Caco-2 (cell line): ENCODE measurements around the gene C5orf58. TPM values are rescaled to one million over a fixed set of nuclear protein-coding genes. Genes with fewer than 3 reads are reported as not detected.

Experiments
- BruUV-seq: library from RNA; stranded (reverse); fragments of 400-500 nt; replicated peaks from 2 replicates; lab custom pipeline; 2021; lab: Mats Ljungman, UMichigan
- CTCF ChIA-PET: fragments of 300-600 bp; sonication (Branson Sonifier 250); formaldehyde crosslinking; loops from one replicate; lab custom pipeline; 2022; ENCODE audit warnings: antibody characterized with exemption; lab: Charles Lee
- POLR2A ChIA-PET: fragments of 300-600 bp; sonication (Branson Sonifier 250); formaldehyde crosslinking; loops from one replicate; lab custom pipeline; 2022; ENCODE audit warnings: antibody characterized with exemption; lab: Charles Lee
- DNase-seq, 2 experiments: peaks; one replicate each; pipeline versions ENCODE4 v3.0.0 to v3.0.0-alpha.2; 2020 to 2022
- H3K27me3 ChIP-seq: replicated peaks from 2 replicates; pipeline ENCODE4 v1.6.0; 2011; ENCODE audit warnings: low read length; ENCODE audit not compliant: control insufficient read depth, insufficient read depth
- H3K36me3 ChIP-seq: 2 replicates; pipeline ENCODE4 v1.5.1; 2011; ENCODE audit warnings: low read length; ENCODE audit not compliant: control insufficient read depth, insufficient read depth
- H3K4me1 ChIP-seq: fragments of 250-450 bp; sonication (Bioruptor Pico); 2 replicates; pipeline ENCODE4 v1.5.1; 2020; ENCODE audit warnings: mild to moderate bottlenecking
- H3K4me3 ChIP-seq: 2 replicates; pipeline ENCODE4 v1.5.1; 2011; ENCODE audit warnings: low read depth, mild to moderate bottlenecking, control low read depth, low read length
- H3K9me3 ChIP-seq: fragments of 250-450 bp; sonication (Bioruptor Pico); 2 replicates; pipeline ENCODE4 v1.5.1; 2020; ENCODE audit warnings: mild to moderate bottlenecking, moderate library complexity
- H3K27ac Mint-ChIP-seq: one replicate; pipeline ENCODE4 v1.8.0; 2022; ENCODE audit warnings: mixed read lengths; ENCODE audit not compliant: unreplicated experiment
- H3K27me3 Mint-ChIP-seq: one replicate; pipeline ENCODE4 v1.8.0; 2022; ENCODE audit warnings: mixed read lengths; ENCODE audit not compliant: insufficient read depth, unreplicated experiment
- H3K36me3 Mint-ChIP-seq: one replicate; pipeline ENCODE4 v1.8.0; 2022; ENCODE audit warnings: mild to moderate bottlenecking, mixed read lengths; ENCODE audit not compliant: insufficient read depth, unreplicated experiment
- H3K4me1 Mint-ChIP-seq: one replicate; pipeline ENCODE4 v1.8.0; 2022; ENCODE audit warnings: low read depth, mixed read lengths; ENCODE audit not compliant: unreplicated experiment
- H3K4me3 Mint-ChIP-seq: one replicate; pipeline ENCODE4 v1.8.0; 2022; ENCODE audit warnings: mild to moderate bottlenecking, moderate library complexity, mixed read lengths; ENCODE audit not compliant: unreplicated experiment
- H3K9me3 Mint-ChIP-seq: one replicate; pipeline ENCODE4 v1.8.0; 2022; ENCODE audit warnings: mixed read lengths; ENCODE audit not compliant: unreplicated experiment
- intact Hi-C: fragments of 100-400 bp; cut with micrococcal nuclease; formaldehyde crosslinking; loops from one replicate; pipeline ENCODE4 v1.10.0; 2022; ENCODE audit not compliant: unreplicated experiment
- total RNA-seq: library from RNA; stranded (reverse); gene quantifications from 2 replicates; pipeline ENCODE4 v1.2.3, GENCODE V29; 2022
- TF ChIP-seq, protein P1 (sequence below), 2 experiments: fragments of 200-600 bp in 1 of 2; IDR thresholded peaks; 1 replicate in 1 of 2; 2 replicates in 1 of 2; pipeline versions ENCODE4 v1.5.1 to v1.8.0; 2011 to 2022; ENCODE audit warnings: antibody characterized with exemption in 1 of 2, control low read depth in 1 of 2, inconsistent platforms in 1 of 2, low read depth in 1 of 2, low read length in 1 of 2, mild to moderate bottlenecking in 1 of 2, moderate library complexity in 1 of 2; ENCODE audit not compliant: insufficient read depth in 1 of 2, severe bottlenecking in 1 of 2, unreplicated experiment in 1 of 2

Gene C5orf58
- total RNA-seq, 1 experiment from 2014 or later = not detected

DNA sequence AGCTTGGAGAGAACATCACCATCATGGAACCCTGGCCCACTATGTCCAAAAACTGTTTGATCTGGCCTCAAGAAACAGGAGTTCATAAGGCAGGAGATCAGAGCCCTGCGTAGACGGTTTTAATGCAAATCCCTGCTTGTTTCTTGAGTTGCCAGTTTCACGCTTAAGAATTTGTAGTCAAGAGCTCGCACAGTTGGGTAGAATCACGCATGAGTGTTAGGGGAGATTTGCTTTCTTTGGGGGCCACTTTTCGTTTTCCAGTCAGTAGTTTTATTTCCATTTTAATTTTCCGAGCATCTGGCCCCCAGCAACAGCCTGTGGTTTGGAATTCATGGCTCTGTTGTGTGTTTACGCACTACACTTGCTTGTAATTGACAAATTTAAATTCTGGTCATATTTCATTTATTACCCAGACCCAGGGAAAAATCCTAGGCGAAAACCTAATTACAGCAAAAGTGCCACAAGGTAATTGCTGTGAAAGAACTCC lies 6.6 kb upstream of the C5orf58 start:
- H3K36me3 Mint-ChIP-seq = no peaks in the 10 kb centered on the region
- intact Hi-C loops = loop anchor here (1.0 to 10.0 kb wide), 4 partner anchors 119 to 961 kb away; no protein-coding TSS in a partner anchor
- TF ChIP-seq, protein P1, sequence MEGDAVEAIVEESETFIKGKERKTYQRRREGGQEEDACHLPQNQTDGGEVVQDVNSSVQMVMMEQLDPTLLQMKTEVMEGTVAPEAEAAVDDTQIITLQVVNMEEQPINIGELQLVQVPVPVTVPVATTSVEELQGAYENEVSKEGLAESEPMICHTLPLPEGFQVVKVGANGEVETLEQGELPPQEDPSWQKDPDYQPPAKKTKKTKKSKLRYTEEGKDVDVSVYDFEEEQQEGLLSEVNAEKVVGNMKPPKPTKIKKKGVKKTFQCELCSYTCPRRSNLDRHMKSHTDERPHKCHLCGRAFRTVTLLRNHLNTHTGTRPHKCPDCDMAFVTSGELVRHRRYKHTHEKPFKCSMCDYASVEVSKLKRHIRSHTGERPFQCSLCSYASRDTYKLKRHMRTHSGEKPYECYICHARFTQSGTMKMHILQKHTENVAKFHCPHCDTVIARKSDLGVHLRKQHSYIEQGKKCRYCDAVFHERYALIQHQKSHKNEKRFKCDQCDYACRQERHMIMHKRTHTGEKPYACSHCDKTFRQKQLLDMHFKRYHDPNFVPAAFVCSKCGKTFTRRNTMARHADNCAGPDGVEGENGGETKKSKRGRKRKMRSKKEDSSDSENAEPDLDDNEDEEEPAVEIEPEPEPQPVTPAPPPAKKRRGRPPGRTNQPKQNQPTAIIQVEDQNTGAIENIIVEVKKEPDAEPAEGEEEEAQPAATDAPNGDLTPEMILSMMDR (IDR thresholded peaks at IDR 0.05; ENCODE audit: insufficient read depth in 1 of 2, low read depth in 1 of 2, low read length in 1 of 2, severe bottlenecking in 1 of 2, unreplicated experiment in 1 of 2) = no peak
- Histone ChIP-seq H3K4me3 (no peak overlapping the region), H3K36me3 (no peaks in the 10 kb centered on the region), H3K9me3 (no peaks in the 10 kb centered on the region), H3K4me1 (no peaks in the 10 kb centered on the region), H3K27me3 (no peaks in the 10 kb centered on the region; the same call in 1 of the 2 replicates)
- ChIA-PET CTCF (interaction anchor here (0.6 to 1.4 kb wide), 7 partner anchors 40 to 408 kb away, joined by 3 to 9 read pairs (median 5); no protein-coding TSS in a partner anchor), POLR2A (no interaction called here)
- no peak overlapping the region for H3K4me3 Mint-ChIP-seq
- peaks cover 8% of the 10 kb centered on the region for H3K27me3 Mint-ChIP-seq
- H3K27ac Mint-ChIP-seq = no peak overlapping the region
- BruUV-seq = no TSS peak
- DNase-seq = no peak
- no peaks in the 10 kb centered on the region for H3K9me3 Mint-ChIP-seq
- no peaks in the 10 kb centered on the region for H3K4me1 Mint-ChIP-seq

DNA sequence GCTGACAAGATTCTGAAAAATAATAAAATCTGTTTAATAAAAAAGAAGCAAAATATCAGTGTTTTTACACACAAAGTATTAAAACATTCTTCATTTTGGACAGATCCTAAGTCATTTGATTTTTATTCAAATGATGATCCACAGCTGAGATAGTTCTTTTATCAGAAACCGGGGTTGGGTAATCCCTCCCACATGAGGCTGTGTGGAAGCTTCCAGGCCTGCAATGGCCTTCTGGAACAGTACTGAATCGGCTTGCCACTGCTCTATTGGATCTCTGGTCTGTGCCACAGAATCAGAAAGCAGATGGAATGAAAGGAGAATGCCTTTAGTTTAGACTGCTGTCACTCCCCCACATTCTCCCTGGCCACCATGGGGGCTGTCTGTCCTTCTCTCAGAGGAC lies 6.1 kb upstream of the C5orf58 start:
- DNase-seq = no peak
- ChIA-PET POLR2A (no interaction called here), CTCF (interaction anchor here (1.1 to 1.2 kb wide), 2 partner anchors 39 to 177 kb away, joined by 7 to 9 read pairs; no protein-coding TSS in a partner anchor)
- no peaks in the 10 kb centered on the region for H3K4me1 ChIP-seq
- no peaks in the 10 kb centered on the region; the same call in 1 of the 2 replicates for H3K27me3 ChIP-seq
- H3K4me1 Mint-ChIP-seq = no peaks in the 10 kb centered on the region
- peaks cover 8% of the 10 kb centered on the region for H3K27me3 Mint-ChIP-seq
- no peaks in the 10 kb centered on the region for H3K9me3 Mint-ChIP-seq
- H3K4me3 ChIP-seq = no peak overlapping the region
- TF ChIP-seq, protein P1 (IDR thresholded peaks at IDR 0.05; ENCODE audit: insufficient read depth in 1 of 2, low read depth in 1 of 2, low read length in 1 of 2, severe bottlenecking in 1 of 2, unreplicated experiment in 1 of 2) = no peak
- no TSS peak for BruUV-seq
- no peak overlapping the region for H3K4me3 Mint-ChIP-seq
- no peak overlapping the region for H3K27ac Mint-ChIP-seq
- H3K9me3 ChIP-seq = no peaks in the 10 kb centered on the region
- H3K36me3 ChIP-seq = no peaks in the 10 kb centered on the region
- intact Hi-C loops = loop anchor here (1.0 to 10.0 kb wide), 4 partner anchors 118 to 962 kb away; no protein-coding TSS in a partner anchor
- H3K36me3 Mint-ChIP-seq = no peaks in the 10 kb centered on the region

DNA sequence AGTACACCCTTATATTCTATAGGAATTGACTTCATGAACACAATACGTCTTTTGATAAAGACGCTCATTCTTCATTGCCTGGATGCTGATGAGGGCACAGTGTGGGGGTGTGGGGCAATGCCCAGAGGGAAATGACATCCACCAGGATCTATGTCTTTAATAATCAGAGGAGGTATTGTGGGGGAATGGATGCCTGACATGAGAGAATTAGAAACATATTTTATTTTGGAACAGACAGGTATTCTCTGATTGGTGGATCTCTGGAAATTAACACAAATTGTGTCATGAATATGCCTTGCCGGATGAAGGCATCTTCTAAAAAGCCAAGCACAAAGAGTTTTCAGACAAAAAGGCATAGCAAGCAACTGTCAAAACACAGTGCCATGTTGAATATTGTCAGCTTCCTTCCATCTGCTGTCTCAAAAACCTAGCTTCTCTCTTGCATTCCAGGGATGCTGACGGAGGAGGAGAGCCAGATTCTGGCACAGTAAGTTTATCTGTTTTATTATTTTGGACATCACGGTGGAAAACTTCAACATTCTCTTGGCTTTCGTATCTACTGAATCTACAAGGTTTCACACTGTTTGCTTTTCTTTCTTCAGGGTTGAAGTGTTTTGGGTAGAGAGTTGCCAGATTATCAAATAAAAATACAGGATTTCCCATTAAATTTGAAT lies 3.9 kb upstream of the C5orf58 start:
- no peak for DNase-seq
- intact Hi-C loops = loop anchor here (10.0 kb wide), 2 partner anchors 116 to 964 kb away; no protein-coding TSS in a partner anchor

More for the DNA sequence above, 3.9 kb upstream of the C5orf58 start:
- no peaks in the 10 kb centered on the region; the same call in 1 of the 2 replicates for H3K27me3 ChIP-seq
- Mint-ChIP-seq H3K9me3 (no peaks in the 10 kb centered on the region), H3K27me3 (peaks cover 8% of the 10 kb centered on the region), H3K27ac (no peak overlapping the region), H3K4me1 (no peaks in the 10 kb centered on the region), H3K36me3 (no peaks in the 10 kb centered on the region), H3K4me3 (no peak overlapping the region)
- CTCF ChIA-PET = no interaction called here
- no peak overlapping the region for H3K4me3 ChIP-seq
- TF ChIP-seq, protein P1 (IDR thresholded peaks at IDR 0.05; ENCODE audit: insufficient read depth in 1 of 2, low read depth in 1 of 2, low read length in 1 of 2, severe bottlenecking in 1 of 2, unreplicated experiment in 1 of 2) = no peak
- POLR2A ChIA-PET = no interaction called here
- no peaks in the 10 kb centered on the region for H3K9me3 ChIP-seq
- H3K4me1 ChIP-seq = no peaks in the 10 kb centered on the region
- BruUV-seq = no TSS peak
- H3K36me3 ChIP-seq = no peaks in the 10 kb centered on the region
